Progenitor cell of endocrine pancreas (in vitro differentiated cells): ENCODE measurements around the gene NFKBIE. TPM values are rescaled to one million over a fixed set of nuclear protein-coding genes. Genes with fewer than 3 reads are reported as not detected.

Experiments used
- DNase-seq: peaks from one replicate; pipeline ENCODE4 v3.0.0; 2021; ENCODE audit warnings: low spot score; ENCODE audit not compliant: unreplicated experiment
- H3K27ac Mint-ChIP-seq: 2 replicates; pipeline ENCODE4 v1.8.0; 2021; ENCODE audit warnings: mild to moderate bottlenecking, moderate library complexity, mixed read lengths
- H3K27me3 Mint-ChIP-seq: 2 replicates; pipeline ENCODE4 v1.8.0; 2021; ENCODE audit warnings: mixed read lengths
- H3K36me3 Mint-ChIP-seq: 2 replicates; pipeline ENCODE4 v1.8.0; 2022; ENCODE audit warnings: mixed read lengths; ENCODE audit not compliant: insufficient read depth
- H3K4me1 Mint-ChIP-seq: 2 replicates; pipeline ENCODE4 v1.8.0; 2021; ENCODE audit warnings: low read depth, mixed read lengths
- H3K4me3 Mint-ChIP-seq: 2 replicates; pipeline ENCODE4 v1.8.0; 2021; ENCODE audit warnings: low read depth, mild to moderate bottlenecking, moderate library complexity, mixed read lengths
- H3K9me3 Mint-ChIP-seq: 2 replicates; pipeline ENCODE4 v1.8.0; 2021; ENCODE audit warnings: low read depth, mixed read lengths
- total RNA-seq: library from RNA; stranded (reverse); gene quantifications from 2 replicates; pipeline ENCODE4 v1.2.1, GENCODE V29; 2021
- TF ChIP-seq, protein P1 (sequence below): fragments of 200-600 bp; sonication (generic); IDR thresholded peaks from one replicate; pipeline ENCODE4 v1.5.0; 2021; ENCODE audit warnings: antibody characterized with exemption, mild to moderate bottlenecking; ENCODE audit not compliant: unreplicated experiment

NFKBIE gene
- total RNA-seq, 1 donor from 2014 or later: 7.1 TPM

- H3K9me3 Mint-ChIP-seq: no peaks in the 10 kb centered on the region
- no peaks in the 10 kb centered on the region for H3K27me3 Mint-ChIP-seq
- peak; percentile 92 for DNase-seq
- peaks cover 32% of the 10 kb centered on the region for H3K36me3 Mint-ChIP-seq
- H3K27ac Mint-ChIP-seq: peak within 1 kb of the TSS; percentile 100
- TF ChIP-seq, protein P1, sequence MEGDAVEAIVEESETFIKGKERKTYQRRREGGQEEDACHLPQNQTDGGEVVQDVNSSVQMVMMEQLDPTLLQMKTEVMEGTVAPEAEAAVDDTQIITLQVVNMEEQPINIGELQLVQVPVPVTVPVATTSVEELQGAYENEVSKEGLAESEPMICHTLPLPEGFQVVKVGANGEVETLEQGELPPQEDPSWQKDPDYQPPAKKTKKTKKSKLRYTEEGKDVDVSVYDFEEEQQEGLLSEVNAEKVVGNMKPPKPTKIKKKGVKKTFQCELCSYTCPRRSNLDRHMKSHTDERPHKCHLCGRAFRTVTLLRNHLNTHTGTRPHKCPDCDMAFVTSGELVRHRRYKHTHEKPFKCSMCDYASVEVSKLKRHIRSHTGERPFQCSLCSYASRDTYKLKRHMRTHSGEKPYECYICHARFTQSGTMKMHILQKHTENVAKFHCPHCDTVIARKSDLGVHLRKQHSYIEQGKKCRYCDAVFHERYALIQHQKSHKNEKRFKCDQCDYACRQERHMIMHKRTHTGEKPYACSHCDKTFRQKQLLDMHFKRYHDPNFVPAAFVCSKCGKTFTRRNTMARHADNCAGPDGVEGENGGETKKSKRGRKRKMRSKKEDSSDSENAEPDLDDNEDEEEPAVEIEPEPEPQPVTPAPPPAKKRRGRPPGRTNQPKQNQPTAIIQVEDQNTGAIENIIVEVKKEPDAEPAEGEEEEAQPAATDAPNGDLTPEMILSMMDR: no peak
- H3K4me3 Mint-ChIP-seq: peak within 1 kb of the TSS; percentile 100
- H3K4me1 Mint-ChIP-seq: peaks cover 25% of the 10 kb centered on the region
These were observed 18.6 kb downstream of the NFKBIE start, which contains the start of gene HSP90AB1 for GRCh38 chr6:44246663-44247337. HSP90AB1 (plus strand) TSS chr6:44247101; CDS start chr6:44248630, 1,529 bp downstream.

- DNase-seq: peak; percentile 91
- Mint-ChIP-seq H3K27me3 (no peaks in the 10 kb centered on the region), H3K27ac (peak overlapping the region; percentile 100), H3K36me3 (peaks cover 27% of the 10 kb centered on the region), H3K4me3 (peak overlapping the region; percentile 100), H3K9me3 (no peaks in the 10 kb centered on the region), H3K4me1 (peaks cover 25% of the 10 kb centered on the region)
- TF ChIP-seq, protein P1: peak; percentile 53
These were observed 19.3 kb downstream of the NFKBIE start for GRCh38 chr6:44245912-44246662.

- no peak for DNase-seq
- Mint-ChIP-seq H3K27ac (peak overlapping the region; percentile 86), H3K36me3 (peaks cover 25% of the 10 kb centered on the region), H3K9me3 (no peaks in the 10 kb centered on the region), H3K27me3 (no peaks in the 10 kb centered on the region), H3K4me1 (peaks cover 25% of the 10 kb centered on the region), H3K4me3 (peak overlapping the region; percentile 100)
- TF ChIP-seq, protein P1: no peak
These were observed 19.9 kb downstream of the NFKBIE start for GRCh38 chr6:44245391-44245911.

DNA sequence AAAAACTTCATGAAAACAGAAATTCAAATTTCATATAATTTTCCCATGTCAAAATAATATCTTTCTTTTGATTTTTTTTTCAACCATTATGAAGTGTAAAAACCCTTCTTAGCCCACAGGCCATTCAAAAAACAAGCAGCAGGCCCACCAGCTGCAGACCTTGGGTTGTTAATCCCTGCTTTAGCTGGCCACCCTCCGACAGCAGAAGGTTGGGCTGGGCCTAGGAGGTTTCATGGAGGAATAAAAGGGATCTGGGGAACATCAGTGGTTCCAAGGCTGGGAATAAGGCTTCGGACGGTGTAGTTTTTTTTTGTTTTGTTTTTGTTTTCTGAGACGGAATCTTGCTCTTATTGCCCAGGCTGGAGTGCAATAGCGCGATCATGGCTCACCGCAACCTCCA is 22.0 kb downstream of the NFKBIE start:
- no peak for DNase-seq
- Mint-ChIP-seq H3K27ac (no peak overlapping the region), H3K27me3 (peaks cover 9% of the 10 kb centered on the region), H3K4me3 (no peak overlapping the region), H3K9me3 (no peaks in the 10 kb centered on the region), H3K4me1 (peaks cover 9% of the 10 kb centered on the region), H3K36me3 (peaks cover 6% of the 10 kb centered on the region)
- TF ChIP-seq, protein P1: no peak

- H3K36me3 Mint-ChIP-seq: no peaks in the 10 kb centered on the region
- no peaks in the 10 kb centered on the region for H3K9me3 Mint-ChIP-seq
- peaks cover 10% of the 10 kb centered on the region for H3K4me1 Mint-ChIP-seq
- H3K27me3 Mint-ChIP-seq: peaks cover 9% of the 10 kb centered on the region
- TF ChIP-seq, protein P1: no peak
- peak overlapping the region; percentile 13 for H3K4me3 Mint-ChIP-seq
- H3K27ac Mint-ChIP-seq: no peak overlapping the region
- DNase-seq: no peak
These were observed 26.5 kb downstream of the NFKBIE start for GRCh38 chr6:44238687-44239350.
